ENCODE data around the gene HOXC6.

GRCh38 chr12:53993162-53994008 is 34.9 kb upstream of the HOXC6 start:
- TF ChIP-seq, protein P1, sequence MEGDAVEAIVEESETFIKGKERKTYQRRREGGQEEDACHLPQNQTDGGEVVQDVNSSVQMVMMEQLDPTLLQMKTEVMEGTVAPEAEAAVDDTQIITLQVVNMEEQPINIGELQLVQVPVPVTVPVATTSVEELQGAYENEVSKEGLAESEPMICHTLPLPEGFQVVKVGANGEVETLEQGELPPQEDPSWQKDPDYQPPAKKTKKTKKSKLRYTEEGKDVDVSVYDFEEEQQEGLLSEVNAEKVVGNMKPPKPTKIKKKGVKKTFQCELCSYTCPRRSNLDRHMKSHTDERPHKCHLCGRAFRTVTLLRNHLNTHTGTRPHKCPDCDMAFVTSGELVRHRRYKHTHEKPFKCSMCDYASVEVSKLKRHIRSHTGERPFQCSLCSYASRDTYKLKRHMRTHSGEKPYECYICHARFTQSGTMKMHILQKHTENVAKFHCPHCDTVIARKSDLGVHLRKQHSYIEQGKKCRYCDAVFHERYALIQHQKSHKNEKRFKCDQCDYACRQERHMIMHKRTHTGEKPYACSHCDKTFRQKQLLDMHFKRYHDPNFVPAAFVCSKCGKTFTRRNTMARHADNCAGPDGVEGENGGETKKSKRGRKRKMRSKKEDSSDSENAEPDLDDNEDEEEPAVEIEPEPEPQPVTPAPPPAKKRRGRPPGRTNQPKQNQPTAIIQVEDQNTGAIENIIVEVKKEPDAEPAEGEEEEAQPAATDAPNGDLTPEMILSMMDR (IDR thresholded peaks at IDR 0.05; ENCODE audit: extremely low read depth in 1 of 2, insufficient read depth in 1 of 2, low read depth in 1 of 2, low read length in 2 of 2), result no peak
- TF ChIP-seq POLR2A (IDR thresholded peaks at IDR 0.05; ENCODE audit: low read depth, low read length) (no peak), EZH2 (IDR thresholded peaks at IDR 0.05; ENCODE audit: borderline replicate concordance, low read depth, low read length, severe bottlenecking) (no peak), POLR2AphosphoS5 (IDR thresholded peaks at IDR 0.05; ENCODE audit: insufficient read depth, low read depth, low read length) (no peak), FOS (IDR thresholded peaks at IDR 0.05; ENCODE audit: borderline replicate concordance, insufficient read depth, low read length) (no peak)
